SU-DHL-6 (cell line): ENCODE results near the gene IL22RA2.

ENCODE experiments used
- H2AFZ ChIP-seq: fragments of 200-600 bp; sonication (generic); 2 replicates; pipeline ENCODE4 v1.6.1; 2014; ENCODE audit warnings: low read depth, mild to moderate bottlenecking, moderate library complexity, mixed read lengths, antibody characterized with exemption, low read length; ENCODE audit not compliant: severe bottlenecking
- H3F3A ChIP-seq: fragments of 200-600 bp; shearing (Covaris generic); 2 replicates; pipeline ENCODE4 v1.6.0; 2016; ENCODE audit warnings: antibody characterized with exemption, mild to moderate bottlenecking; ENCODE audit not compliant: insufficient read depth
- H3K27ac ChIP-seq: fragments of 200-600 bp; sonication (generic); 2 replicates; pipeline ENCODE4 v1.5.1; 2016; ENCODE audit warnings: low read depth, mild to moderate bottlenecking, low read length, moderate library complexity, mixed read lengths
- H3K27me3 ChIP-seq: fragments of 200-600 bp; sonication (generic), shearing (Covaris generic); 2 replicates; pipeline ENCODE4 v1.6.0; 2014; ENCODE audit warnings: mild to moderate bottlenecking, low read length
- H3K36me3 ChIP-seq: fragments of 200-600 bp; sonication (generic); 2 replicates; pipeline ENCODE4 v1.6.1; 2014; ENCODE audit warnings: mild to moderate bottlenecking, low read length, mixed read lengths
- H3K4me2 ChIP-seq: fragments of 300-600, 200-600 bp; shearing (Covaris generic), sonication (generic); 2 replicates; pipeline ENCODE4 v1.6.0; 2014; ENCODE audit warnings: low read length, low read depth, mild to moderate bottlenecking; ENCODE audit not compliant: poor library complexity, severe bottlenecking
- H3K4me3 ChIP-seq: fragments of 200-600 bp; sonication (generic); 2 replicates; pipeline ENCODE4 v1.5.1; 2014; ENCODE audit warnings: antibody characterized with exemption, low read length, mild to moderate bottlenecking, mixed read lengths; ENCODE audit not compliant: insufficient read depth, poor library complexity, severe bottlenecking
- H3K79me2 ChIP-seq: fragments of 200-600 bp; sonication (generic); 2 replicates; pipeline ENCODE4 v1.6.1; 2014; ENCODE audit warnings: mild to moderate bottlenecking, low read length, moderate library complexity; ENCODE audit not compliant: insufficient read depth
- H3K9ac ChIP-seq: fragments of 200-600 bp; sonication (generic); 2 replicates; pipeline ENCODE4 v1.7.0; 2014; ENCODE audit warnings: mild to moderate bottlenecking, low read length
- H3K9me2 ChIP-seq: fragments of 200-600 bp; sonication (generic); replicated peaks from 2 replicates; pipeline ENCODE4 v1.6.1; 2014; ENCODE audit warnings: low read length; ENCODE audit not compliant: insufficient read depth
- H3K9me3 ChIP-seq: fragments of 200-600 bp; sonication (generic); 2 replicates; pipeline ENCODE4 v1.6.1; 2014; ENCODE audit warnings: low read length, mixed read lengths; ENCODE audit not compliant: insufficient read depth
- H4K20me1 ChIP-seq: fragments of 200-600 bp; sonication (generic); 2 replicates; pipeline ENCODE4 v1.6.1; 2014; ENCODE audit warnings: low read depth, mild to moderate bottlenecking, antibody characterized with exemption, low read length, moderate library complexity, mixed read lengths
- EZH2phosphoT487 ChIP-seq: fragments of 200-600 bp; sonication (generic), shearing (Covaris generic); conservative IDR thresholded peaks from 2 replicates; pipeline ENCODE4 v1.6.1; 2018; ENCODE audit warnings: mild to moderate bottlenecking, antibody characterized with exemption, low read length, moderate library complexity, mixed read lengths
- TF ChIP-seq, protein P1 (sequence below): fragments of 200-600 bp; sonication (generic); IDR thresholded peaks from one replicate; pipeline ENCODE4 v1.5.1; 2017; ENCODE audit warnings: antibody characterized with exemption, mild to moderate bottlenecking, low read length, moderate library complexity; ENCODE audit not compliant: insufficient read depth, poor library complexity, severe bottlenecking

The IL22RA2 gene

DNA sequence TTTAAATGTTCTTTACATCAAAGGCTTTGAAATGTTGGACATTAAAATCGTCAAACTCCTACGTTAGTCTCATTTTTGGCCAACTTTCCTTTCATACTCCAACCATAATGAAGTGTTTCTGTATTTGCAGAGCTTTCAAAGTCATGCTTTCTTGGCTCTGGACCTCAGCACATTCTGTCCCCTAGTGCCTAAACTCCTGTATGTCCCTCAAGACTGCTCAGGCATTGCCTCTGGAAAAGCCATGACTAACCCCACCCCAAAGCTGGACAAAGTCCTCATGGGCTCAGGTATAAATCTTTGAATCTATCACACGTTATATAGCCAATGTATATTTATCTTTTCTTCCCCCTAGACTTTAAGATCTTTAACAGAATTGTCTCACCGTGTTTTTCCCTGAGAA is 26.8 kb upstream of the IL22RA2 start:
- Histone ChIP-seq H3K27ac (no peak overlapping the region), H4K20me1 (no peaks in the 10 kb centered on the region), H3K4me3 (no peak overlapping the region), H3K36me3 (peaks cover 25% of the 10 kb centered on the region), H3K9me3 (no peaks in the 10 kb centered on the region), H3K9me2 (no peaks in the 10 kb centered on the region), H3K9ac (no peak overlapping the region), H3K27me3 (no peaks in the 10 kb centered on the region), H3F3A (no peaks in the 10 kb centered on the region), H2AFZ (no peak overlapping the region), H3K79me2 (no peaks in the 10 kb centered on the region), H3K4me2 (no peak overlapping the region)
- TF ChIP-seq, protein P1, sequence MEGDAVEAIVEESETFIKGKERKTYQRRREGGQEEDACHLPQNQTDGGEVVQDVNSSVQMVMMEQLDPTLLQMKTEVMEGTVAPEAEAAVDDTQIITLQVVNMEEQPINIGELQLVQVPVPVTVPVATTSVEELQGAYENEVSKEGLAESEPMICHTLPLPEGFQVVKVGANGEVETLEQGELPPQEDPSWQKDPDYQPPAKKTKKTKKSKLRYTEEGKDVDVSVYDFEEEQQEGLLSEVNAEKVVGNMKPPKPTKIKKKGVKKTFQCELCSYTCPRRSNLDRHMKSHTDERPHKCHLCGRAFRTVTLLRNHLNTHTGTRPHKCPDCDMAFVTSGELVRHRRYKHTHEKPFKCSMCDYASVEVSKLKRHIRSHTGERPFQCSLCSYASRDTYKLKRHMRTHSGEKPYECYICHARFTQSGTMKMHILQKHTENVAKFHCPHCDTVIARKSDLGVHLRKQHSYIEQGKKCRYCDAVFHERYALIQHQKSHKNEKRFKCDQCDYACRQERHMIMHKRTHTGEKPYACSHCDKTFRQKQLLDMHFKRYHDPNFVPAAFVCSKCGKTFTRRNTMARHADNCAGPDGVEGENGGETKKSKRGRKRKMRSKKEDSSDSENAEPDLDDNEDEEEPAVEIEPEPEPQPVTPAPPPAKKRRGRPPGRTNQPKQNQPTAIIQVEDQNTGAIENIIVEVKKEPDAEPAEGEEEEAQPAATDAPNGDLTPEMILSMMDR, result no peak

GRCh38 chr6:137197684-137198645 is 24.5 kb upstream of the IL22RA2 start:
- no peaks in the 10 kb centered on the region for H3K9me2 ChIP-seq
- no peaks in the 10 kb centered on the region for H3K27me3 ChIP-seq
- H3K36me3 ChIP-seq, result peaks cover 16% of the 10 kb centered on the region
- H3K27ac ChIP-seq, result no peak overlapping the region
- no peak overlapping the region for H3K9ac ChIP-seq
- no peak overlapping the region for H2AFZ ChIP-seq
- H3F3A ChIP-seq, result no peaks in the 10 kb centered on the region
- no peak overlapping the region for H3K4me2 ChIP-seq
- no peaks in the 10 kb centered on the region for H3K9me3 ChIP-seq
- no peak overlapping the region for H3K4me3 ChIP-seq
- no peaks in the 10 kb centered on the region for H4K20me1 ChIP-seq
- TF ChIP-seq, protein P1, result no peak
- TF ChIP-seq EZH2phosphoT487, result no peak
- no peaks in the 10 kb centered on the region for H3K79me2 ChIP-seq

DNA sequence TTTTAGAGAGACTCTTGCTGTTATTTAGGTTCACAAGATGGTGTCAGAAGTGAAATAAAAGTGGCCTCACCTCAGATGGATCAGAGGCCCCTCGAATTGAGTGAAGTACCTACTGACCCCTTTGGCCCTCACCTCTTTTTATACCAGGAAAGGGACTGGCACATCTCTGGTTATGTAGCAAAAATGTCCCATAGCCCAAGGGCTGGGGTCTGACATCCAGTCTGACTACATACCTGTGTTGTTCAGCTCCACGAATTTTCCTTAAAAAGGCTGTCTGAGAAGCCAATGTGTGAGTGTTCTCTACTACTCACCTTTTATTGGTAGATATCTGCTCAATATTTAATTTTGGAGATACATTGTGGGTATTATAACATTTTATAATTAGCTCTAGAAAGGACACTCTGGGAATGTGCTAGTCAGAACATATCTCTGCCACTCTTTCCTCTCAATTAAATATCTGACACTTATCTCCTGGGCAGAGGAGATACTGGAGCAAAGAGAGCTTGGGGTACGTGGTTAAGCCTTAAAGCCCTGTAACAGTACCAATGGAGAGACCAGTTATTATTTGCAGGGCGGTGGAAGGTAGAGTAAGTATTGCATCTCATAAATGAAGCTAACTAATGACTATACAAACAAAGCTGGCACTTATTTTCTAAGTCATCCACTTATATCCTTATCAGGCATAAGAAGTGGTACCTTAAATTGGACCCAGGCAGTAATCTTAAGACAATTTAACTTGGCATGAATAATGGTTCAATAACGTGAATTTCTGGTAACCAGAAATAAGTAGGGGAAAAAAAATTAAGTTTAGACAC is 20.0 kb upstream of the IL22RA2 start:
- H3K36me3 ChIP-seq, result peaks cover 18% of the 10 kb centered on the region
- no peaks in the 10 kb centered on the region for H3K79me2 ChIP-seq
- no peaks in the 10 kb centered on the region for H4K20me1 ChIP-seq
- H3K27me3 ChIP-seq, result no peaks in the 10 kb centered on the region
- H3K4me2 ChIP-seq, result no peak overlapping the region
- no peak for TF ChIP-seq EZH2phosphoT487
- TF ChIP-seq, protein P1, result no peak
- no peaks in the 10 kb centered on the region for H3K9me2 ChIP-seq
- no peak overlapping the region for H3K9ac ChIP-seq
- no peak overlapping the region for H2AFZ ChIP-seq
- H3K27ac ChIP-seq, result no peak overlapping the region
- H3K9me3 ChIP-seq, result peaks cover 6% of the 10 kb centered on the region; the same call in 1 of the 2 replicates
- no peaks in the 10 kb centered on the region for H3F3A ChIP-seq
- H3K4me3 ChIP-seq, result no peak overlapping the region
